ENCODE measurements around the gene TRERF1.
A peak's percentile ranks its signal among the peaks of the same experiment; 100 is the strongest.
"Not testable (repeated sequence)": the region's sequence is repeated elsewhere in the genome, so short reads cannot be mapped to it uniquely, and the experiment has no call there.

TRERF1 gene

DNA sequence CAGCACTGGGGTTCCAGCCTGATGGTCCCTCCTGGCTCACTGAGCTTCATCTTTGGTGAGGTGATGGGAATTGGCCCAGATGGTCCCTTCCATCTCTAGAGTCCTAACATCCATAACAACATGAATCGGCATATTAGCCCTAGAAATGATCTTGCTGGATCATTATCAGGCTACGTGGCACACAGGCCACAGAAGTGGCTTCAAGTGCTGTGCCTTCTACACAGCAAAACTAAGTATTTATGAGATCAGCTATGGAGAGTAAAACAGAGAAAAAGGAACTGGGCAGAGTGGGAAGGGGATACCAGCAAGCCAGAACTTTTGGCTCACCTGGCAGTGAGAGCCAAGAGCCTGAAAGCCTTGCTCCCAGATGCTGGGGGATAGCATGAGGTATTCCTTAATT, 116.9 kb downstream of the TRERF1 start:
- no peak for DNase-seq

- DNase-seq = no peak
These were observed 118.1 kb downstream of the TRERF1 start for GRCh38 chr6:42333612-42334011.

DNA sequence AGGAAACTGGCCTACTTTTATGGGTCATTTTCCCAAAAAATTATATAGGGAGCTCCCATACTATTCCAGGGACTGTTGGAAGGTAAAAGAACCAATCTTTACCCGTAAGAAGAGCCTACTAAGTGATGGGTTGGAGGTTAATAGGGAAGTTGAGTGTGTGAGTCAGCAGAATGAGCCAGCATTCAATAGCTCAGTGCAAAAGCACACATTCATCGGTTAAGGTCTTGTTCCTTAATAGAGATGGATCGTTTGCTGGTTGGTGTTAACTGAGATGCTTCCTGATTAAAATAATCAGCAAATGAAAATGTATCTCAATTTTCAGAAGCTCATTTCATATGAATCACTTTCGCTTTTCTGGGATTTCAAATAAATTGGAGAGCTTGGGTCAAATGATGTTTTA, 118.8 kb downstream of the TRERF1 start:
- no peak for DNase-seq

DNA sequence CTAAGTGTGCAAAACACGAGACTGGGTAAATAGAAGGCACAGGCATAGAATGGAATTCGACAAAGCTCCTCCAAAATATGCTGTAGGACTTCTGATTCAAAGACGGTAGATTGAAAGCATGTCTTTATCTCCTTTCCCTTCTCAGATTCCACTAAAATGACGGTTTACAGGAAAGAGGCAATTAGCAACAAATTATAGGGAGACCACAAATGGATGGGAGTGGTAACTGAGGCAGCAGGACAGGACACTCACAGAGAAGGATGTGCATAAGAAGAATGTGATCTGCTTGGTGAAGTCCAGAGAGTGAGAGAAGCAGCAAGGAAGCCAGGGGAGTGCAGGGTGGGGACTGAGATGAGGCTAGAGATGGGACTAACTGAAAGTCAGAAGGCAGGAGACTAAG, 120.7 kb downstream of the TRERF1 start:
- no peak for DNase-seq

- DNase-seq = no peak
These were observed 125.5 kb downstream of the TRERF1 start for GRCh38 chr6:42326248-42326647.

DNA sequence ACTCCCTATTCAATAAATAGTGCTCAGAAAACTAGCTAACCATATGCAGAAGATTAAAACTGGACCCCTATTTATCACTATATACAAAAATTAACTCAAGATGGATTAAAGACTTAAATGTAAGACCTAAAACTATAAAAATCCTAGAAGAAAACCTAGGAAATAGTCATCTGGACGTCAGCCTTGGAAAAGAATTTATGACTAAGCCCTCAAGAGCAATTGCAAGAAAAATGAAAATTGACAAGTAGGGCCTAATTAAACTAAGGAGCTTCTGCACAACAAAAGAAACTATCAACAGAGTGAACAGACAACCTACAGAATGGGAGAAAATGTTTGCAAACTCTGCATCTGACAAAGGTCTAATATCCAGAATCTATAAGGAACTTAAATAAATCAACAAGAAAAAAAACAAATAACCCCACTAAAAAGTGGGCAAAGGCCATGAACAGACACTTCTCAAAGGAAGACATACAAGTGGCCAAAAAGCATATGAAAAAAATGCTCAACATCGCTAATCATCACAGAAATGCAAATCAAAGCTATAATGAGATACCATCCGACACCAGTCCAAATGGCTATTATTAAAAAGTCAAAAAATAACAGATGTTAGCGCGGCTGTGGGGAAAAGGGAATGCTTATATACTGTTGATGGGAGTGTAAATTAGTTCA, 126.9 kb downstream of the TRERF1 start:
- DNase-seq = not testable (repeated sequence)

DNA sequence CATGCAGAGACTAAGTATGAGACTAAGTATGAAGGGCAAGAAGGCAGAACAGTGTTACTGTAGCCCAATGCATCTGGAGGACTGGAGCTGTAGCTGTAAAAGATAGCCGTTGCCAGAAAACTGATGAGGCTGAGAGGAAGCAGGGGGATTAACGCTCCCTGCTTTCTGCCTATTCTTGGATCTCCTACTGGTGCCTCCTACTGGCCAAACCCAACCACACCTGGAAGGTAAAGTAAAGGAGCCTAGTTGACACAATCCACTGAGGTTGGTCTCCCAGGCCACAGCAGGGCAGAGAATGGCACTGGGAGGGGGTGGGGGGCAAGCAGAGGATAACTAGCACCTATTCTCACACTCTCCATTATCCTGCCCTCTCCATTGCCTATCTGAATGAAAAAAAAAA, 129.1 kb downstream of the TRERF1 start:
- DNase-seq = no peak

DNA sequence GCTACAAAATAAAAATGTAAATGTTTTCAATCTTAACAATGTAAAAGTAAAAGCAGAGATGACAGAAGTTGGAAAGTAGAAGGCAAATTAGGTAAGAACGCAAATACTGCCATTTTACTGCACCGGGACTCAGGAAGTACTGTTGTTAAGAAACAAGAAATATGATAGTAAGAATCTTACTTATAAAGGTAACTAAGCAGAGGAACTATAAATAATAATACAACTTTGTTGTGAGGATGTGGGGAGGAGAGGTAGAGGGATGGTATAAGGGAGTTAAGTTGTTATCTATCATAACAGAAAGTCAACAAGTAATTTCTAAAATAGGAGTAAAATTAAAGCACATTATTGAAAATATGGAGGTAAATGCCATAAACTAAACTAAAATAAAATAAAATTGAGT, 129.8 kb downstream of the TRERF1 start:
- DNase-seq = no peak

- DNase-seq = no peak
These were observed 131.0 kb downstream of the TRERF1 start for GRCh38 chr6:42320762-42321161.

GRCh38 chr6:42318480-42318879, 133.2 kb downstream of the TRERF1 start:
- no peak for DNase-seq

DNA sequence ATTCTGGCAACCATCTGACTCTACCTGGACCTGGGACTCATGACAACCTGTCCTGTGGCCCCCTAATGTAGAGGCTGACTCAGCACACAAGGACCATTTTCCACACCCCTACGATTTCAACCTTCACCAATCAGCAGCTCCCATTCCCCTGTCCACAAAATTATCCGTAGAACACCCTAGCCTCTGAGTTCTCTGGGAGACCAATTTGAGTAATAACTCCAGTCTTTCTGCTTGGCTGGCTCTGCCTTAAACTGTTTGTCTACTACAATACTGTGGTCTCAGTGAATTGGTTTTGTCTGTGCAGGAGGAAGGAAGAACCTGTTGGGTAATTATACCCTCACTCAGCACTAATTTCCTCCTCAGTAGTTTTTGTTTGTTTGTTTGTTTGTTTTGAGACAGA, 134.7 kb downstream of the TRERF1 start:
- DNase-seq = no peak

GRCh38 chr6:42315991-42316970, 135.4 kb downstream of the TRERF1 start:
- peak; percentile 27 for DNase-seq

GRCh38 chr6:42315259-42315990, 136.3 kb downstream of the TRERF1 start:
- no peak for DNase-seq

GRCh38 chr6:42314571-42315258, 137.0 kb downstream of the TRERF1 start:
- DNase-seq = no peak

DNA sequence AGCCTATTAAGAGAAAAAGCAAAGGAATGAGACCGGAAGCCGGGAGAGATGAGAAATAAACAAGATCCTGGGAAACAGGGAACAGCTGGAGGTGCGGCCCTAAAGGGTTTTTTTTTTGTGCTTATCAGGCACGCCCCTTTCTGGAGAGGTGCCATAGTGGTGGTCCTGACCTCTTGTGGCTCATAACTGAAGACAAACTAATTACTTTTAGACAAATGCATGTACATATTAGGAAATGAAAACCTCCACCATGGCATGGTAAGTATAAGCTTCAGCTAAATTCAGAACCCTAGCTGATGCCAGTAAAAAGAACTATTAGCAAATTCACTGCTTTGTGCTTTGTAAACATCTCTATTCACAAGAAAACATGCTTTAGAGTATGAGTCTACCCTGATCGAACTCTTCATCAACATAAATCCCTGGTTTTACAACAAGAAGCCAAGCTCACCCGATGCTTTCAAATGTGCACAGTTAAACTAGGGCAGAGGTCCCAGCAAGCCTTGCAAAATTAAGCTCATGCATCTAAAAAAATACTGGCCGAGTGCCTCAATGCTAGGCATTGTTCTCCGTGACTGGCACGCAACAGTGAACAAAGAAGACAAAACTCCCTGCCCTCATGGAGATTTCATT, 137.7 kb downstream of the TRERF1 start:
- no peak for DNase-seq

- DNase-seq = peak; percentile 9
These were observed 138.7 kb downstream of the TRERF1 start for GRCh38 chr6:42313038-42313437.

- DNase-seq = no peak
These were observed 144.6 kb downstream of the TRERF1 start for GRCh38 chr6:42307141-42307470.

DNA sequence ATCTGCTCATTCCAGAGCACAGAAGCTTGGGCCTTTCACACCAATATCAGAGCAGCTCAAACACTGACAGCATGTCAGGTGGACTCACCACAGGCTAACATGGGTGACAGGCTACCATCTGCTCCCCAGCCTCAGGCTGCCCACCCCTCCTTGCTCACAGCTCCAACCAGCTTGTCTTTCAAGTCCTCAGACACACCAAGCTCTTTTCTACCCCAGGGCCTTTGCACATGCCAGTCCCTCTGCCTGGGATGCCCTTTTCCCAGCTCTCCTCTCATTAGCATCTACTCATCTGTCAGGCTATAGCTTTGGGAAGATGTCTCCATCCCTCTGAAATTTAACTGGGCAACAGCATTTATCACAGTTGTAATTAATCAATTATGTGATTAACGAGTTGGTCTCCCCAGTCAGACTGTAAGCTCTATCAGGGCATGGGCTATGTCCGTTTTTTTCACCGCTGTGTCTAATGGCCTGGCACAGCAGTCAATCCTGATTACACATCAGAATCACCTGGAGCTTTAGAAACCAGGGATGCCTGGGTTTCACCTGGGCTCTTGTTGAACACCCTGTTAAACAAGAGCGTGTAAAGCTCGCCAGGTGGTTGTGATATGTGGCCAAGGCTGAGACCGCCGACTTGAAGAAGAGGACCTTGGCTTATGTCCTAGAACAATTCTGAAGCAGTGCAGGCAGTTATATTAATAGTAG, 145.1 kb downstream of the TRERF1 start:
- DNase-seq = no peak

- no peak for DNase-seq
These were observed 147.5 kb downstream of the TRERF1 start for GRCh38 chr6:42304053-42304712.

GRCh38 chr6:42302411-42302810, 149.3 kb downstream of the TRERF1 start:
- no peak for DNase-seq

DNA sequence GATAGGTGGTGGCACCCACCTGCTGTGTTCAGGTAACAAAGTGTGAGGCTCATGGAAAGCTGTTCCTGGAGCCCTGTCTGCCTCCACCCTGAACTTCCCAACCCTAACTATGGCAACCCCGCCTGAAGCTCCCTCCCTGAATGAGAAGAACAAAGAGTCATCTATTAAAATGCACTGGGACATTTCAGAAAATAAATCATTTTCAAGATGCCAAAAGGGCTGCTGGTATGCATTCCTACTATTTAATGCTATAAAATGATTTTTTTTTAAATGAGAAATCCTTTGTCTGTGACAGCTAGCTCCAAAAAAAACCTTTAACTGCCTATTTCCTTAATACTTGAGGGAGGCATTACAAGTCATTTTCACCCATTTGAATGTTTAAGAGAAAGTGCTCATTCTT, 149.7 kb downstream of the TRERF1 start:
- no peak for DNase-seq

All from stimulated activated CD4-positive, alpha-beta T cell treated with anti-CD3 and anti-CD28 coated beads, Interleukin-4, amount 100 ng/mL, for 24 hours (primary cell).